CD4-positive, alpha-beta T cell treated with Interferon gamma for 1 hour (primary cell): ENCODE data around the gene AP3B1.

Experiments
- DNase-seq: peaks from one replicate; pipeline ENCODE4 v3.0.0-alpha.2; 2020

The AP3B1 gene, protein sequence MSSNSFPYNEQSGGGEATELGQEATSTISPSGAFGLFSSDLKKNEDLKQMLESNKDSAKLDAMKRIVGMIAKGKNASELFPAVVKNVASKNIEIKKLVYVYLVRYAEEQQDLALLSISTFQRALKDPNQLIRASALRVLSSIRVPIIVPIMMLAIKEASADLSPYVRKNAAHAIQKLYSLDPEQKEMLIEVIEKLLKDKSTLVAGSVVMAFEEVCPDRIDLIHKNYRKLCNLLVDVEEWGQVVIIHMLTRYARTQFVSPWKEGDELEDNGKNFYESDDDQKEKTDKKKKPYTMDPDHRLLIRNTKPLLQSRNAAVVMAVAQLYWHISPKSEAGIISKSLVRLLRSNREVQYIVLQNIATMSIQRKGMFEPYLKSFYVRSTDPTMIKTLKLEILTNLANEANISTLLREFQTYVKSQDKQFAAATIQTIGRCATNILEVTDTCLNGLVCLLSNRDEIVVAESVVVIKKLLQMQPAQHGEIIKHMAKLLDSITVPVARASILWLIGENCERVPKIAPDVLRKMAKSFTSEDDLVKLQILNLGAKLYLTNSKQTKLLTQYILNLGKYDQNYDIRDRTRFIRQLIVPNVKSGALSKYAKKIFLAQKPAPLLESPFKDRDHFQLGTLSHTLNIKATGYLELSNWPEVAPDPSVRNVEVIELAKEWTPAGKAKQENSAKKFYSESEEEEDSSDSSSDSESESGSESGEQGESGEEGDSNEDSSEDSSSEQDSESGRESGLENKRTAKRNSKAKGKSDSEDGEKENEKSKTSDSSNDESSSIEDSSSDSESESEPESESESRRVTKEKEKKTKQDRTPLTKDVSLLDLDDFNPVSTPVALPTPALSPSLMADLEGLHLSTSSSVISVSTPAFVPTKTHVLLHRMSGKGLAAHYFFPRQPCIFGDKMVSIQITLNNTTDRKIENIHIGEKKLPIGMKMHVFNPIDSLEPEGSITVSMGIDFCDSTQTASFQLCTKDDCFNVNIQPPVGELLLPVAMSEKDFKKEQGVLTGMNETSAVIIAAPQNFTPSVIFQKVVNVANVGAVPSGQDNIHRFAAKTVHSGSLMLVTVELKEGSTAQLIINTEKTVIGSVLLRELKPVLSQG

DNA sequence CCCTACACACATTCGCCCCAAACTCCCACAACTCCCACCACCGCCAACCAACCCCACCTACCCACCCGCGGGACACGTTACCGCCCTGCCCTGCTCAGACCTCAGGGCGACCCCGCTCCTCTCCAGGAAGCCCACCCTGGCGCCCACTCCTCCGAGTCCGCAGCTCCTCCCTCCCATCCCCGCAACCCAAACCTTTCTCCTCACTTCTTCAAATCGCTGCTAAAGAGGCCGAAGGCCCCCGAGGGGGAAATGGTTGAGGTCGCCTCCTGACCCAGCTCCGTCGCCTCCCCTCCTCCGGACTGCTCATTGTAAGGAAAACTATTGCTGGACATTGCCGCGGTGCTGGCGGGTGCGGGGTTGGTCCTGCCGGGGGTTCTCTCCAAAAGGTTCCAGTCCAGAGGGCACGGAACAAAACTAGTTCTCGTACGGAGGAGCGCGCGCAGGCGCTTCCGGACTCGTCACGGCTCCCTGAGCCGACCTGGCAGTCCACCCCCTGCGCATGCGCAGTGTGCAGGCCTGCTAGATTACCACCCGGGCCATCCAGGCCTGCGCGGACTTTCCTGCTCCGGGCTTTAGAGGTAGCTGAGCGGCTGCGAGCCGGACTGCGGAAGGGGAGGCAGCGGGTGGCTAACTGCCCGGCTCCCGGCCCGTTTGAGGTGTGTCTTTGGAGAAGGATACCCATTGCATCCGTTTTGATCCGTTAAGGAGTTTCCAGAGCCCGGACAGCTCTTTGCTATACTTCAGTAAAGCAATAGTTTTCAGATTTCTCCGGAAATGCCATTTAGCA is at the start of gene AP3B1:
TSS of gene AP3B1 (minus strand) at position 451 of the 787 bp plus-strand sequence. CDS start at position 332, 119 bp downstream.
- peak; percentile 98 for DNase-seq

DNA sequence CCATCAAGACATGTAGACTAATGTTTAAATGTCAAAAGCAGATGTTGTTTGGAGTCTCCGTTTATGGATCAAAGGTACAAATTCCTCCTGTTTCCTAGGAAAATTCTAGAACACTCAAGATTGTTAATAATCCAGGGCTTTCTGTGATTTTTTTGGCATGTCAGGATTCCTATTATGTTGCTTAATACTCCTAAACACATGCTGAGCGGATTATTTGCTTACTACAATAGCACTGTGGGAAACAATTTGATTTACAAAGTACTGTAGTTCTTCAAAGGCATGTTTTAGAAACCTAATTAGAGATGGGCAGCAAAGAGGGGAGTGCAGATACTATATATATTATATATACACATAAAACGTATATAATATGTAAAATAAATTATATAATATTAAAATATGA is 46.9 kb upstream of the AP3B1 start:
- DNase-seq: no peak

DNA sequence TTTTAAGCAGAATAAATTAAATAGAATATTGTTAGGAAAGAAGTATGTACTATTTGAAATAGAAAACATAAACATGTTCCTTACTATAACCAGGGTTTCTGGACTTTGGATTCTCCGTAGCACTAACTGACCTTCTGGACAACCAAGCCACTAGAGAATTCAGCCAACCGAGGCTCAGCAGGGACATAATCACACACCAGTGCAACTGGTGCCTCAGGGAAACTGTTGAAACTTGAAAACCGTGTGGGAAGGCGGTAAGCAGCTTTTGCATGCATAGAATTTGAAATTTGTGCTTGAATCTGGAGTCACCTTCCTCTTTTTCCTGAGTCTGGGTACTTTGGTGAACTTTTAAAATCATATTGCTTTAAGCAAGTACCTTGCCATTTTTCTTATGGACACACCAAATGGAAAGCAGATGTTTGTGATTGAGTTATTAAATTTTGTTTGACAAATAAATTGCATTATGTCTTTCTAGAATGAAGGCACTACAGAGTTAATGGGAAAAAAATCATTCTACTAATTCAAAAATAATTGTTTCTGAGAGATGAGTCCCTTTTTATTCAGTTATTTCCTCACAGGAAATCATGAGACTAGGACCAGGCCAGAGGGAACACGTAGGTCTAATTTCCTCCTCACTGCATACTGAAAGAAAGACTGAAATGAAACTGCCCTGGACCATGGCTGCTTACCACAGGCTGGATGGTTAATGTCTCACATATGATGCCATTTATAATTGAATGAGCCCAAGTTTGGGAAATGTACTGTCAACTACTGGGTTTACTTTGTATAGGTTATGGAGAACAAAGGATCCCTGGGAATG is 45.3 kb upstream of the AP3B1 start:
- no peak for DNase-seq

- no peak for DNase-seq
Observed at GRCh38 chr5:78336698-78337097, 42.2 kb upstream of the AP3B1 start.

GRCh38 chr5:78335976-78336375 is 41.5 kb upstream of the AP3B1 start:
- DNase-seq: no peak

DNA sequence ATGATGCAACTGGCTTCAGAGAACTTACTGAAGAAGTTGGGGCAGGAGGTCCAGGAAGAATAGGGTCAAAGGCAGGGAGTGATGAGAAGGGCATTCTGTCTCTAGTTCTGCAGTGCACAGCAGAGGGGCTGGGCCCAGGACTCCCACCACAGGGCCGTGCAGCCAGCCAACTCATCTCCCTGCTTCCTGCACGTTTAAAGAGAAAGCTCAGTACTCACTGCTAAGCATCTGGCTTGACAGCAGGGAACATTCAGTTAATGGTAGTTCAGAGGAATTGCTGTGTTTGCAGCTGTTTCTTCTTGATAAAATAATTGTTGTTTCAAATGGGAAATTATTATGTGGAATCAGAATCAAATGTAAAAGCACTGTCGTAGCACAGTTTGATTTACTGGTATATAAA is 40.3 kb upstream of the AP3B1 start:
- no peak for DNase-seq

DNA sequence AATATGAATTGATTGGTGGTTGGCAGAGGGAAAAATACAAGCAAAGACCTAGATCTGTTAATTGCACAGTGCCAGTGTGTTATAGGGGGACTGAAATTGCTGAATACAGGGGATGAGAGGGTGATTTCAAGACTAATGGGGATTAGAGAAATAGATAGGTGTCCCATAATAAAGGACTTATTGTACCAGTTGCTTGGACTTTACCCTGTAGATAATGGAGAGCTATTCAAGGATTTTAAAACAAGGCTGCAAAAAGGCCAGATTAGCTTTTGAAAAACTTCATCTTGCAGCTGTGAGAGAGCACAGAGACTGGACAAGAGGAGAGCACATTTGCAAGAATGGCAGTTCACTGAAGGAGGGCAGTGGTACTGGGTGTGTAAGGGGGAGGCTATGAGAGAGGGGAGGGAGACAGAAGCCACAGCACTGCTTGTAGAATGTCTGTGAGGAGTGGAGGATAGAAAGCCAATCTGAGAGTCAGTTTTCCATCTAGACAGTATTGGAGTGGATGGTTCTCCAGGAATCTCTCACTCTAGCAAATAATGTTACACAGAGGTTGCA is 37.1 kb upstream of the AP3B1 start:
- no peak for DNase-seq

DNA sequence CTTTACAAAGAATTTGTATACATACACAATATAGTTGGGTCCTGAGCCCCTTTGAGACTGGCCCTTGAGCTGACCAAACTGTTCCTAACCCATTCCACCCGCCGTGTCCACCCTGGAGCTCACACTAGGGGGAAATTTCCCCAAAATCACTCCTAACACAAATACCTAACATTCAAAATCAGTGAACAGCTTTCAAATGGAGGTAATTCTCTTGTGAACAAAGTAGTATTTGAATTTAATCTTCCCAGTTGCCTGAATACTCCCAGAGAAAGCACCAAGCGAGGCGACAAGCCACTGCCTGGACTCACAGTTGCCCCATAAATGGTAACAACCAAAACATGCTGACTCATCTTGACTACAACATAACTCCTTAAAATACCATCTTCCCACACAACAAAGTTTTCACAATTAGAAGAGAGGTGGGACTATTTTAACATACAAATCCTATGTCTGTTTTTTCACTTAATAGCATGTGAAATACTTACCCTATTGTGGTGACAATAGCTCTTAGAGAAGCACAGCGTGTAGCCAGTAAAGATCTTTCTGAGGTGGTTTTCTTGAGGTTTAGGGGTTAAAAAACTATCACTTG is 34.2 kb upstream of the AP3B1 start:
- DNase-seq: no peak

GRCh38 chr5:78327761-78328510 is 33.4 kb upstream of the AP3B1 start:
- no peak for DNase-seq

DNA sequence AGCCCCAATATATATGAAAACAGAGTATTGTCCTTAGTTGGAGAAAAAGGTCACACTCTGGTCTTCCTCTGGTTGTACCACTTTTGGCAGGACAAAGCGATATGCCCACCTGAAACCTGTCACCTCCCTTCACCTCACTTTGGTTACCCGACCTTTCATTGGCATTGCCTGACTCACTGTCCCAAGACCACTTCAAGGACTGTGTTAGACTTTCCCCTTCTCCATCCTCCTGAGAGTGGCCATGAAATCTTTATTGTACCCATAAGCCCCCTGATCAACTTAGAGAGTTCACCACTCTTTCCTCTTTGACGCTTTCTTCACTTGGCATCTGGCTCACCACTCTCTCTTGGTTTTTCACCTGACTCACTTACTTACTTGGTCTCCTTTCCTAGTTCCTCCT is 32.4 kb upstream of the AP3B1 start:
- DNase-seq: no peak

DNA sequence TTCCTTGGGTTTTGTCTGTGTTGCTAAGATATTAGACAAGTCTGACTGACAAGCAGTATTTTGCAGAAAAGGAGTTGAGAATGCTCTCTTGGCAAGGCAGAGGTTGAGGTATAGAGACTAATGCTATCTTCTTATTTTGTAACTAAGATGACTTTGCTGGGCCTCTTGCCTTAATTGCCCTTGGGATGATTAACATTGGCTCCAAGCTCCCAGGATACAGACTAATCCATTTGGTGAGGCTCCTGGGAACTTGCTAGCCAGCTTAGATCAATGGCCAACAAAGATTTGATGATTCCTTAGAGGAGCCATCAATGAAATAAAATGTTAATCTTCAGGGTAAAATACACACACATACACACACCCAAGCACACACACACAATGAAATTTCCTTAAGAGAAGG is 28.7 kb upstream of the AP3B1 start:
- DNase-seq: no peak

DNA sequence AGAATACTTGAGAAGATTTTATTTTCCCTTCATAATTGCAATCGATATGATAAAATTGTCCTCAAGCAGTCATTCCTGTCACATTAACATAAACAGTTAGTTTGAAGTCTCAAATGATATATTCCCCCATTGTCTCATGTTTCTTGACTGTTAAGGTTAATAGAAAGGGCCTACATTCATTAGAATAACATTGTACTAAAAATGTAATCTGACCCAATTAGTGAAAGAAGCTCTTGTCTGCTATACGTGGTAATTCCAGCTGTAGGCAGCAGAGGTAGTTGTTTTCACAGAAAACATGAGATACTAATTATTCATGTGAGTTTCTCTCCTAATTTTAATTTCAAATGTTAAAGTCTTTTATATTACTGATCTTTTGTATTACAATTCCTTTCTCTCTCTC is 25.9 kb upstream of the AP3B1 start:
- no peak for DNase-seq

DNA sequence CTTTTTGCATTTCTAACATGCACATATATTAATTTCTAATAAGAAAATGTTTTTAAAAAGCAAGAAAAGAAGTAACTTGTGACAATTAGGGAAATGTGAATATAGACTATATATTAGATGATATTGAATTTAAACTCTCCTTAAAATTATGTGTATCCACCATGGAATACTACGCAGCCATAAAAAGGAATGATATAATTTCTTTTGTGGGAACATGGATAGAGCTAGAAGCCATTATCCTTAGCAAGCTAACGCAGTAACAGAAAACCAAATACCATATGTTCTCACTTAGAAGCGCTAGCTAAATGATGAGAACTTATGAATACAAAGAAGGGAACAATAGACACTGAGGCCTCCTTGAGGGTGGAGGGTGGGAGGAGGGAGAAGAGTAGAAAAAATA is 23.8 kb upstream of the AP3B1 start:
- DNase-seq: no peak

DNA sequence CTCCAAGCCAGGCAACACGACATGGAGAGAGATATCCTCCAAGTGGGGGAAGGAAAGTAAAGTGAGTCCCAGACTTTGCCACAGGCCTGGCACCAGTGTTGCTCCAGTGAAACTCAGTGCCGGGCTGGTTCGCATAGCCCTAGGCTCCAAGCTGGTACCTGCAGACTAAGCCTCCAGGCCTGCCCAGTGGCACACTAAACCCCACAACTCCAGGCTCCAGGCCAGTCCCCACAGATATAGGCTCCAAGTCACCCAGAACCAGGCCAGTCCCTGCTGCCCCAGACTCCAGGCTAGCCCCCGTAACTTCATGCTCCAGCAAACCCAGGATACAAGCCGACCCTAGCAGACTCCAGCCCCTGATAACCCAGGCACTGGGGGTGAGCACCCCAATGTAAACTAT is 23.0 kb upstream of the AP3B1 start:
- DNase-seq: no peak

DNA sequence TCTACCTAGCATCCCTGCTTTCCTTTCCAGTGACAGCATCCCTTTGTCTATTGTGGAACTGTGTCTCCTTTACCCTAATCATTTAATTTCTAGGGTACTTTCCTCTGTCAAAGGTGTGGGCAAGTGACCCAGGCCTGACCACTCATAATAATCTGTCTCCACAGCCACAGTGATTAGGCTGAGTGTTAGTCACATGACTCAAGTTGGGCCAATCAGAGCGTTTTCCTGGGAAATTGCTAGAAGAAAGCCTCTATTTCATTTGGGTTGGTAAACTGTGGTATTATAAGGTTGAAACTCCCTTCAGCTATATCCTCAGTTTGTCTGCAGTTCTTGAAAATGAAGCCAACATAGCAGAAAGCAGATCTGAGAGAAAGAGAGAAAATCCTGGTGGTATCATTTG is 14.2 kb upstream of the AP3B1 start:
- DNase-seq: no peak

DNA sequence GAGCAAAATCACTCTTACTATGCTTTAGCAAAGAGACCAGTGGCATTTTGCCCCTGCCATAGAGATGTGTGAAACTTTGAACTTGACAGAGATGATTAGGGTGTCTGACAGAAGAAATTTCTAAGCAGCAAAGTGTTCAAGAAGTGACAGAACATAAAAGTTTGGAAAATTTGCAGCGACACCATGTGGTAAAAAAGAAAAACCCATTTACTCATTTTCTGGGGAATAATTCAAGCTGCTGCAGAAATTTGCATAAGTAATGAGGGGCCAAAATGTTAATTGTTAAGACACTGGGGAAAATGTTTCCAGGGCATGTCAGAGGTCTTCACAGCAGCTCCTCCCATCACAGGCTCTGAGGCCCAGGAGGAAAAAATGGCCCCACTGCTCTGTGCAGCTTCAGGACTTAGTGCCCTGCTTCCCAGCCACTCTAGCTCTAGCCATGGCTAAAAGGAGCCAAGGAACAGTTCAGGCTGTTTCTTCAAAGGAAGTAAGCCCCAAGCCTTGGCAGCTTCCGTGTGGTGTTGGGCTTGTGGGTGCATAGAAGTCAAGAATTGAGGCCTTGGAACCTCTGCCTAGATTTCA is 6.1 kb upstream of the AP3B1 start:
- DNase-seq: no peak

GRCh38 chr5:78295035-78295961 is 800 bp upstream of the AP3B1 start:
- peak; percentile 30 for DNase-seq

DNA sequence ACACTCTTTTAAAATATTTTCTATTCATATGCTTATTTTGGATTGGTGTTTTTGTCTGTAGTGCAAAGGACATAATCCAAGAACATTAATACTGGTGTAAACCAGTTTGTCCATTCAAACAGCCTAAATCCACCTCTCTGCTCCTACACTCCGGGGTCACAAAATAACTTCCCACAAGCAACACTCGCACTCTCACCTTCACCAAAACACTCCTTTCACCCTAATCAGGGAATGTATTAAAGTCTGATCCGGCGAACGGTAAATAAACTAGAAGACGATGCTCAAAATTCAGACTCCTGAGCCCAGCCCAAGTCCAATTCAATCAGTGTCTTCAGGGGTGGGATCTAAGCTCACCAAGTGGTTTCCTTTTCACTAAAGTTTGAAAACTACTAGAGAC is 649 bp downstream of the AP3B1 start:
- DNase-seq: no peak

DNA sequence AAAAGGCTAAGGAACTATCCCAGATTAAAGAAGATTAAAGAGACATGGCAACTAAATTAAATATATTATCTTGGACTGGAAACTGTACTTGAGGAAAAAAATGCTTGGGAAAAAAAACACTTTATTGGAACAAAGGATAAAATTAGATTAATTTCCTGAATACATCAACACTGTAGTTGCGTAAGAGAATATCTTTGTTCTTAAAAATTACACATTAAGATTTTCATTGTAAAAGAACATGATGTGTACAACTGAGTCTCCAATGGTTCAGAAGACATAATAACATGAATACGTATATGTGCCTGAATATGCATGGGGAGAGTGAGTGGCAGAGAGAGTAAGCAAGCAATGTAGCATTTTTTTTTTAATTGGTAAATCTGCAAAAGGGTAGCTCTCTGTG is 2.8 kb downstream of the AP3B1 start:
- no peak for DNase-seq
